WTC11 (cell line): ENCODE data around the gene PKP3.

Source experiments
- ATF1 ChIP-seq: sonication (generic); formaldehyde crosslinking; IDR thresholded peaks from 2 replicates; pipeline ENCODE4 v1.8.1; 2023; ENCODE audit warnings: mild to moderate bottlenecking, moderate library complexity, missing genetic modification reagents
- CREB1 ChIP-seq: sonication (generic); formaldehyde crosslinking; IDR thresholded peaks from 2 replicates; pipeline ENCODE4 v1.8.0; 2023; ENCODE audit warnings: mild to moderate bottlenecking, missing genetic modification reagents
- CTCF ChIP-seq: fragments of 200-600 bp; IDR thresholded peaks from 2 replicates; pipeline ENCODE4 v1.8.0; 2022; ENCODE audit warnings: antibody characterized with exemption
- RORB ChIP-seq: fragments of 250-450 bp; sonication (Bioruptor Pico); IDR thresholded peaks from 2 replicates; pipeline ENCODE4 v1.9.0; 2021; ENCODE audit warnings: mild to moderate bottlenecking
- ZNF232 ChIP-seq: sonication (generic); formaldehyde crosslinking; IDR thresholded peaks from 2 replicates; pipeline ENCODE4 v1.8.0; 2022; ENCODE audit warnings: mild to moderate bottlenecking, missing genetic modification reagents
- ZNF281 ChIP-seq: sonication (generic); formaldehyde crosslinking; IDR thresholded peaks from 2 replicates; pipeline ENCODE4 v1.8.0; 2023; ENCODE audit warnings: mild to moderate bottlenecking, missing genetic modification reagents
- ZNF317 ChIP-seq: sonication (generic); formaldehyde crosslinking; IDR thresholded peaks from 2 replicates; pipeline ENCODE4 v1.8.1; 2023; ENCODE audit warnings: low read depth, mild to moderate bottlenecking, moderate library complexity, missing genetic modification reagents, borderline replicate concordance
- ZNF512 ChIP-seq: sonication (generic); formaldehyde crosslinking; IDR thresholded peaks from 2 replicates; pipeline ENCODE4 v1.8.1; 2022; ENCODE audit warnings: missing genetic modification reagents, borderline replicate concordance
- TF ChIP-seq, protein P1 (sequence below): sonication (generic); formaldehyde crosslinking; IDR thresholded peaks from 2 replicates; pipeline ENCODE4 v1.8.0; 2023; ENCODE audit warnings: missing genetic modification reagents
- TF ChIP-seq, protein P2 (sequence below): sonication (generic); formaldehyde crosslinking; IDR thresholded peaks from 2 replicates; pipeline ENCODE4 v1.8.0; 2022; ENCODE audit warnings: mild to moderate bottlenecking, missing genetic modification reagents
- TF ChIP-seq, protein P3 (sequence below): sonication (generic); formaldehyde crosslinking; IDR thresholded peaks from 2 replicates; pipeline ENCODE4 v1.8.1; 2023; ENCODE audit warnings: mild to moderate bottlenecking, moderate library complexity, missing genetic modification reagents

- TF ChIP-seq, protein P1, sequence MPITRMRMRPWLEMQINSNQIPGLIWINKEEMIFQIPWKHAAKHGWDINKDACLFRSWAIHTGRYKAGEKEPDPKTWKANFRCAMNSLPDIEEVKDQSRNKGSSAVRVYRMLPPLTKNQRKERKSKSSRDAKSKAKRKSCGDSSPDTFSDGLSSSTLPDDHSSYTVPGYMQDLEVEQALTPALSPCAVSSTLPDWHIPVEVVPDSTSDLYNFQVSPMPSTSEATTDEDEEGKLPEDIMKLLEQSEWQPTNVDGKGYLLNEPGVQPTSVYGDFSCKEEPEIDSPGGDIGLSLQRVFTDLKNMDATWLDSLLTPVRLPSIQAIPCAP (CRISPR knock-in tag) = no peak
- no peak for TF ChIP-seq ZNF281
- no peak for TF ChIP-seq CREB1 (CRISPR knock-in tag)
- no peak for TF ChIP-seq CTCF
- TF ChIP-seq ZNF317 (CRISPR knock-in tag) = no peak
- TF ChIP-seq, protein P2, sequence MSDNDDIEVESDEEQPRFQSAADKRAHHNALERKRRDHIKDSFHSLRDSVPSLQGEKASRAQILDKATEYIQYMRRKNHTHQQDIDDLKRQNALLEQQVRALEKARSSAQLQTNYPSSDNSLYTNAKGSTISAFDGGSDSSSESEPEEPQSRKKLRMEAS (CRISPR knock-in tag) = no peak
- no peak for TF ChIP-seq ZNF512 (CRISPR knock-in tag)
- TF ChIP-seq ZNF232 (CRISPR knock-in tag) = no peak
- TF ChIP-seq, protein P3, sequence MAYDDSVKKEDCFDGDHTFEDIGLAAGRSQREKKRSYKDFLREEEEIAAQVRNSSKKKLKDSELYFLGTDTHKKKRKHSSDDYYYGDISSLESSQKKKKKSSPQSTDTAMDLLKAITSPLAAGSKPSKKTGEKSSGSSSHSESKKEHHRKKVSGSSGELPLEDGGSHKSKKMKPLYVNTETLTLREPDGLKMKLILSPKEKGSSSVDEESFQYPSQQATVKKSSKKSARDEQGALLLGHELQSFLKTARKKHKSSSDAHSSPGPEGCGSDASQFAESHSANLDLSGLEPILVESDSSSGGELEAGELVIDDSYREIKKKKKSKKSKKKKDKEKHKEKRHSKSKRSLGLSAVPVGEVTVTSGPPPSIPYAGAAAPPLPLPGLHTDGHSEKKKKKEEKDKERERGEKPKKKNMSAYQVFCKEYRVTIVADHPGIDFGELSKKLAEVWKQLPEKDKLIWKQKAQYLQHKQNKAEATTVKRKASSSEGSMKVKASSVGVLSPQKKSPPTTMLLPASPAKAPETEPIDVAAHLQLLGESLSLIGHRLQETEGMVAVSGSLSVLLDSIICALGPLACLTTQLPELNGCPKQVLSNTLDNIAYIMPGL (CRISPR knock-in tag) = no peak
- no peak for TF ChIP-seq RORB
- TF ChIP-seq ATF1 (CRISPR knock-in tag) = no peak
Measured at GRCh38 chr11:359181-359714, 34.8 kb upstream of the PKP3 start.
